Peyer's patch (tissue), 4 donors: Measurements from ENCODE around the gene ZIC5.

ENCODE experiments used
- POLR2A ChIP-seq, 2 donors: fragments of 450-650 bp; IDR thresholded peaks; one replicate each; pipeline ENCODE4 v1.5.1; 2017; ENCODE audit warnings: antibody characterized with exemption in 2 of 2, mild to moderate bottlenecking in 2 of 2, moderate library complexity in 2 of 2
- TF ChIP-seq, protein P1 (sequence below), 6 experiments: fragments of 450-650 bp in 4 of 6; fragments of 200-600 bp in 2 of 6; sonication (generic) in 1 of 6; IDR thresholded peaks; one replicate each; pipeline ENCODE4 v1.5.1; 2017 to 2019; ENCODE audit warnings: antibody characterized with exemption in 6 of 6, mild to moderate bottlenecking in 3 of 6, moderate library complexity in 1 of 6

GRCh38 chr13:99956473-99957349 lies 14.9 kb downstream of the ZIC5 start:
- TF ChIP-seq, protein P1, sequence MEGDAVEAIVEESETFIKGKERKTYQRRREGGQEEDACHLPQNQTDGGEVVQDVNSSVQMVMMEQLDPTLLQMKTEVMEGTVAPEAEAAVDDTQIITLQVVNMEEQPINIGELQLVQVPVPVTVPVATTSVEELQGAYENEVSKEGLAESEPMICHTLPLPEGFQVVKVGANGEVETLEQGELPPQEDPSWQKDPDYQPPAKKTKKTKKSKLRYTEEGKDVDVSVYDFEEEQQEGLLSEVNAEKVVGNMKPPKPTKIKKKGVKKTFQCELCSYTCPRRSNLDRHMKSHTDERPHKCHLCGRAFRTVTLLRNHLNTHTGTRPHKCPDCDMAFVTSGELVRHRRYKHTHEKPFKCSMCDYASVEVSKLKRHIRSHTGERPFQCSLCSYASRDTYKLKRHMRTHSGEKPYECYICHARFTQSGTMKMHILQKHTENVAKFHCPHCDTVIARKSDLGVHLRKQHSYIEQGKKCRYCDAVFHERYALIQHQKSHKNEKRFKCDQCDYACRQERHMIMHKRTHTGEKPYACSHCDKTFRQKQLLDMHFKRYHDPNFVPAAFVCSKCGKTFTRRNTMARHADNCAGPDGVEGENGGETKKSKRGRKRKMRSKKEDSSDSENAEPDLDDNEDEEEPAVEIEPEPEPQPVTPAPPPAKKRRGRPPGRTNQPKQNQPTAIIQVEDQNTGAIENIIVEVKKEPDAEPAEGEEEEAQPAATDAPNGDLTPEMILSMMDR (IDR thresholded peaks at IDR 0.05) = no peak
- TF ChIP-seq POLR2A (IDR thresholded peaks at IDR 0.05) = no peak
